Measurements from ENCODE around the gene USF2. TPM values are rescaled to one million over a fixed set of nuclear protein-coding genes. Genes with fewer than 3 reads are reported as not detected.

Gene USF2
- total RNA-seq, 1 experiment from 2014 or later, result 123 TPM

DNA sequence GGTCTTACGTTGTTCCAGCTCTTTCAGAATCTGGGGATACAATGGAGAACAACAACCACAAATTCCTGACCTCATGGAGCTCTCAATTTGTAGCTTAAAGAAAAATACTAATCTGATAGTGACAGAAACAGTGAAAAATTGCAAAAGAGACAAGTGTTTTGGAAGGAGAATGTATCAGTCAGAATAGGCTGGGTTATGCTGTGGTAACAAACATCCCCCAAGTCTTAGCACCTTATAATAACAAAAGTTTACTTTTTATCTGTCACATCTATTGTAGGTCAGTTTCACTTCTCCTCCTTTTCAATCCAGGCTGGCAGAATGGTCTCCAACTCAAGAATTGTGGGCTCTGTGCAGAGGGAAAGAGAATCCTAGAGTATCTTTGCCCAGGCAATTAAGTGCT is 49.8 kb upstream of the USF2 start:
- peaks cover 6% of the 10 kb centered on the region for H3K27me3 Mint-ChIP-seq (ENCODE audit: low read depth)
- H3K4me3 Mint-ChIP-seq, result no peak overlapping the region
- Histone ChIP-seq H3K4me1 (ENCODE audit: insufficient read depth, low read length) (0 out of 2 replicates have a peak, but pooled peaks cover 2% of the 10 kb centered on the region), H3K79me2 (ENCODE audit: insufficient read depth, low read length) (no peaks in the 10 kb centered on the region), H3K4me2 (ENCODE audit: insufficient read depth, insufficient read length, low read length) (no peak overlapping the region), H2BK20ac (ENCODE audit: low read depth, low read length, poor library complexity, severe bottlenecking) (no peak overlapping the region), H3T11ph (ENCODE audit: low read length) (no peak overlapping the region), H3K79me1 (ENCODE audit: insufficient read depth, low read depth, low read length, poor library complexity, severe bottlenecking) (no peaks in the 10 kb centered on the region), H4K5ac (ENCODE audit: insufficient read length, low read depth, low read length) (no peak overlapping the region), H3K9ac (ENCODE audit: extremely low read depth, insufficient read length, low read length) (no peak overlapping the region), H3K23ac (ENCODE audit: insufficient read length, low read depth, low read length) (no peak overlapping the region), H2BK5ac (ENCODE audit: insufficient read length, low read length) (no peak overlapping the region), H3K4ac (ENCODE audit: low read depth, low read length) (no peak overlapping the region), H3K56ac (ENCODE audit: insufficient read length, low read depth, low read length) (no peak overlapping the region), H2BK12ac (ENCODE audit: insufficient read length, low read depth, low read length) (no peak overlapping the region), H4K91ac (ENCODE audit: insufficient read length, low read depth, low read length) (no peak overlapping the region), H2BK120ac (ENCODE audit: low read depth, low read length, poor library complexity, severe bottlenecking) (no peak overlapping the region), H3K9me3 (ENCODE audit: control insufficient read depth, low read depth, low read length) (no peaks in the 10 kb centered on the region), H2AK5ac (ENCODE audit: insufficient read length, low read length) (no peak overlapping the region), H3K23me2 (ENCODE audit: insufficient read length, low read depth, low read length, poor library complexity, severe bottlenecking) (no peaks in the 10 kb centered on the region), H4K20me1 (ENCODE audit: control insufficient read depth, insufficient read depth, insufficient read length) (no peaks in the 10 kb centered on the region), H3K27ac (ENCODE audit: insufficient read length, low read depth, low read length) (no peak overlapping the region), H2BK15ac (ENCODE audit: low read depth, low read length) (no peak overlapping the region), H3K27me3 (ENCODE audit: insufficient read depth, low read length) (no peaks in the 10 kb centered on the region), H3K14ac (ENCODE audit: insufficient read depth, low read length) (no peak overlapping the region), H4K8ac (replicated peaks; ENCODE audit: insufficient read length, low read depth, low read length) (no peak overlapping the region), H2AFZ (ENCODE audit: low read length) (no peak overlapping the region), H3K18ac (ENCODE audit: insufficient read length, low read depth, low read length) (no peak overlapping the region)
- no CpG with 5 or more reads among the region's 1 CpG for WGBS (ENCODE audit: extremely low coverage, insufficient read length, low lambda C conversion rate)
- peaks cover 0 to 5% (median 5%) of the 10 kb centered on the region in 3 experiments; a peak in 6 of 7 replicates for H3K36me3 Mint-ChIP-seq (ENCODE audit: insufficient read depth in 1 of 3, low read depth in 3 of 3)
- H3K9me3 Mint-ChIP-seq, result peaks cover 7 to 13% of the 10 kb centered on the region in 2 experiments
- H3K27ac Mint-ChIP-seq, result no peak overlapping the region
- TF ChIP-seq, protein P1, sequence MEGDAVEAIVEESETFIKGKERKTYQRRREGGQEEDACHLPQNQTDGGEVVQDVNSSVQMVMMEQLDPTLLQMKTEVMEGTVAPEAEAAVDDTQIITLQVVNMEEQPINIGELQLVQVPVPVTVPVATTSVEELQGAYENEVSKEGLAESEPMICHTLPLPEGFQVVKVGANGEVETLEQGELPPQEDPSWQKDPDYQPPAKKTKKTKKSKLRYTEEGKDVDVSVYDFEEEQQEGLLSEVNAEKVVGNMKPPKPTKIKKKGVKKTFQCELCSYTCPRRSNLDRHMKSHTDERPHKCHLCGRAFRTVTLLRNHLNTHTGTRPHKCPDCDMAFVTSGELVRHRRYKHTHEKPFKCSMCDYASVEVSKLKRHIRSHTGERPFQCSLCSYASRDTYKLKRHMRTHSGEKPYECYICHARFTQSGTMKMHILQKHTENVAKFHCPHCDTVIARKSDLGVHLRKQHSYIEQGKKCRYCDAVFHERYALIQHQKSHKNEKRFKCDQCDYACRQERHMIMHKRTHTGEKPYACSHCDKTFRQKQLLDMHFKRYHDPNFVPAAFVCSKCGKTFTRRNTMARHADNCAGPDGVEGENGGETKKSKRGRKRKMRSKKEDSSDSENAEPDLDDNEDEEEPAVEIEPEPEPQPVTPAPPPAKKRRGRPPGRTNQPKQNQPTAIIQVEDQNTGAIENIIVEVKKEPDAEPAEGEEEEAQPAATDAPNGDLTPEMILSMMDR (conservative IDR thresholded peaks at IDR 0.05), result no peak
- no peak for DNase-seq
- peaks cover 12 to 13% of the 10 kb centered on the region in 2 experiments for H3K4me1 Mint-ChIP-seq
